HG02885 (cell line): ENCODE results near the gene LRRC25.

Experiments used
- ATAC-seq: cut with Tn5 transposase; IDR thresholded peaks from one replicate; pipeline ENCODE4 v1.9.1; 2021; ENCODE audit warnings: mild to moderate bottlenecking; ENCODE audit not compliant: unreplicated experiment, poor library complexity

Gene LRRC25

DNA sequence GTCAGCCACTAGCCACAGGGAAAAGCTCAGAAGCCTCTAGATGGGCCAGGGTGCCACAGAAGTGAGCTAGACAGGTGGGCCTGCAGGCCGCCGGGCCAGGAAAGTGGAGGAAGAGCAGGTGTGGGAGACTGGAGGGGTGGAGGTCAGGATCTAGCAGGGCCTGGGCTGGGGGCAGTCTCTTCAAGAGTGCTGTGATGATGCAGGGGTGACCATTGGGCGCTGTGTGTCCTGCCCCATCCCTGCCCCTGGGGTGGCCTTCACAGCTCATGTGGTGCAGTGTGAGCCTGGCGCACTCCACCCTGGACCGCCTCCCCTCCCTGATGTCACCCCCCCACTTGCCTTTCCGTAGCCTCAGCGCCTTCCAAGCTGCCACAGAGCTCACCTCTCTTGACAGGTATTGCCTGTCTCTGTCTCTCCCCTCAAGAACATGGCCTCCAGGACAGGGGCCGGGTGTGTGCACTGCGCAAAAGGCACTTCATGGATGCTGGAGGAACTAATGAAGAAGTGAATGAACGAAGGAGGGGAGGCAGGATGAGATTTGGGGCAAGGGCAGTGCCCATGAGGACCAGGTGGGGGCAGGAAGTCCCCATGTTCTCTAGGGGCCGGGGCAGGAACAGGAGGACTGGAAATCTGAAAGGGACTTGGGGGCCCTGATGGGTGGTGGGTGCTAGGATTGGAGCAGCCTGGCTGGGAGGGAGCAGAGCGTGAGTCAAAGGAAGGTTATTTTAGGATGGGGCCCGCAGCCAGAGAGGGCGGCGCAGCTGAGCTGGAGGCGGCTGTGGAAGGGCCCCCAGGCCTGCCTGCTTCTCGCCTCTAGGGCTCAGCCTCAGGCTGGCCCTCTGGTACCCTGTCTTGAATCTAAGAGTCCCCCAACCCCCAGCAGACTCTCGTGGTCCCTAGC lies 28.3 kb upstream of the LRRC25 start:
- no peak for ATAC-seq

DNA sequence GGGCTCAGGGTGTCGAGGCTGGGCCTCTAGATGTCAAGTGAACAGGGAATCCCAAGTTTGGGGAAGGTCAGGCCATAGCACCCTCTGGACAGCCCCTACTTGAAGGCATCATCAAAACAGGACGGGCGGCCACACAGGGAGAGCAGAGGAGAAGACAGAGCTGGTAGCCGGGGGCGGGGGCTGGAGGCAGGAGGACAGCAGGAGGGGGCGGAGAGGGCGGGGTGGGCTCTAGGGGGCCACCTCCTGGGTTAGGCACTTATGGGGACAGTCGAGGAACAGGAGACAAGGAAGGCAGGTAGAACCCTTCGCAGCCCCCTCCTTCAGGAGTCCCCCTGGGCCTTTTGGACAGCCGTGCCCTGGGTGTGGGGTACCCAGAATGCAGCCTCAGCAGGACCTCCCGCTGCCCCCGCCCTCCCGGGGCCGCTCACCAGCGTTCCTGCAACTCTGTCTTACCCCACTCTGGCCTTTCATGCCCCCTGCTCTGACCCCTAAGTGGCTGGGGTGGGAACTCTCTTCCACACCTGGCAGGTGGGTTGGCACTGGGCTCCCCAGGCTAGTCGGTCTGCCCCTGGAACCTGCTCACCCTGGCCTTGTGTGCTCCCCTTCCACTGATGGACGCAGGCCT lies 27.6 kb upstream of the LRRC25 start:
- no peak for ATAC-seq

DNA sequence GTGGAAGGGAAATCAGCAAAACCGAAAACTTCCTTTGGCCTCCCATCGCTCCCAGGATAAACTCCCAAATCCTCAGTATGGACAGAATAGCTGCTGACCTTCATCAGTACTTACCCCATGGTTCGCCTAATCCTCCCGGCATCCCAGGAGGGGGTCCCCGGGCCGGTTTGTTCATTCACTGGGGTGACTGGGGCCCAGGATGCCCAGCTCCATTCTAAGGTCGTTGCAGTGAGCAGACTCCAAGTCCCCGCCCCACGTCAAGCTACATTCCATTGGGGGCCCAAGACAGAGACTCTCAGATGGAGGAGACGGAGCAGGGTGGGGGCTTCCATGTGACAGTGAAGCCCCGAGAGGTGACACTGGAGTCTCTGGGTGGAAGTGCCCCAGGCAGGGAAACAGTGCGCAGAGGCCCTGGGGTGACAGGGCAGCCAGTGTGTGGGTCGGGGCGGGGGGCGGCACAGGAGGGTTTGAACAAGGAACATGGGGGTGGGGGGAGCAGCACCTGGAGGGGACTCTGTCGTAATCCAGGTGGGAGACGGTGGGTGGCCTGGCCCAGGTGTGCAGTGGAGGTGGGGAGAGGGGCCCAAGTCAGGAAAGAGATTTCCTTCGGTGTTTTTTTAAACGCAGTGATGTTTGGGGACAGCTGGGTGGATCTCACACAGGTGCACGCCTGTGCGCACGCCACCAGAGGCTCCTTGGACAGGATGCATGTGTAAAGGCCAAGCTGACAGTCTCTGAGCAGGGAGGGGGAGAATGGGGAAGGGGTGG lies 26.9 kb upstream of the LRRC25 start:
- no peak for ATAC-seq

DNA sequence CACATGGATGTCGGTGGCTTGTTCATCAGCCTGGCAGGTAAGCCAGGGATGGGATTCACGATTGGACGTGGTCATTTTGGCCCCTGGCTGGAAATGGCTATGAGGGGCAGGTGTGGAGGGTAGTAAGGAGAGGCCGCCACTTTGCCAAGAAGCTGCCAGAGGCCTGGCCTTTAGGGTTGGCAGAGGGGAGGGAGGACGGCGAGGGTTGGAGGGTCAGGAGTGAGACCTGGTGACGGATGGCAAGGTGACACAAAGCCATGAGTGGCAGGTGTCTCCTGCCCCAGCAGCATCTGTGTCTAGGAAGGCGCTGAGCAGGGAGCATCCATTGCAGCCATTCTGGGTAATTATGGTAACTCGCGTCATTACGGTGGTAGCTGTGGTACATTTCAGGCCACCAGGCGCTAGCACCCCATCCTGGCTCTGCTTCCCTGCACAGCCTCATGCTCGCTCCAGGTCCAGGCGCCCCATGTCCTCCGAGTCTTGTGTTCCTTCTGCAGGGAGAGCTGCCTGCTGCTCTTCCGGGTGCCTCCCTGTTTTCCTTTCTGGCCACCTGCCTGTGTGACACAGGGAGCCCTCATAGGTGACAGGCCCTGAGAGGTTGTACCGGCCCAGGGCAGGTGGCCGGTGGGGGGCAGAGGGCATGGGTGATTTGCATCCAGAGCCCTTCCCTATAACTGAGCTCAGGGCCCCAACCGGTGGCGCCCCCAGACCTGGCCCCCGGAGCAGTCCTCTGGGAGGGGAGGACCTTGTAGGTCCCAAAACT lies 26.0 kb upstream of the LRRC25 start:
- ATAC-seq = no peak

DNA sequence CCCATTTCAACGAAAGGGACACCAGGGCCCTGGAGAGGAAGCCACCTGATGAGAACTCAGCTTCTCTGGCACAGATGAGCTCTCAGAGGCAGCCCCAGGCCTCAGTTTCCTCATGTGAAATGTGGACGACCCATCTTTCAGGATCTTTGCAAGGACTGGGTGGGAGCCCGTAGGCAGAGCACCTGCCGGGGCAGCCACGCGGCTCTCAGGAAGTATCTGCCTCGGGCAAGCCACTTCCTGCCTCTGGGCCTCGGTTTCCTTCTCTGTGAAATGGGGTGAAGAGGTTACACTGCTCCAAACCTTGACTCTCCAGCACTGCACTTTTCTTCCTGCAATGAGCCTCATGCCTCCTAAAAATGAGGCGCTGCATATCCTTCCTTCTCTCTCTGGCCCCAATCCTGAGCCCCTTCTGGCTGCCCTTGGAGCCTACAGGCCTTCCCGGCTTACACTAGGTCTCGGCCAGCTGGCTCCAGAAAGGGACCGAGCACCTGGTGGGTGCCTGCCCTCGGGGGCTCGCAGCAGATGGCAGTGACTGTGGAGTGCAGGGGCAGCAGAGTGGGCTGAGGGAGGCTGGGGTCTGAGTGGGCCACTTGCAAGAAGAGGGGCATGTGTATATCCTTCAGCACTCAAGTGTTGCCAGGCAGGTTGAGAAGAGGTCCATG lies 25.2 kb upstream of the LRRC25 start:
- ATAC-seq = no peak

DNA sequence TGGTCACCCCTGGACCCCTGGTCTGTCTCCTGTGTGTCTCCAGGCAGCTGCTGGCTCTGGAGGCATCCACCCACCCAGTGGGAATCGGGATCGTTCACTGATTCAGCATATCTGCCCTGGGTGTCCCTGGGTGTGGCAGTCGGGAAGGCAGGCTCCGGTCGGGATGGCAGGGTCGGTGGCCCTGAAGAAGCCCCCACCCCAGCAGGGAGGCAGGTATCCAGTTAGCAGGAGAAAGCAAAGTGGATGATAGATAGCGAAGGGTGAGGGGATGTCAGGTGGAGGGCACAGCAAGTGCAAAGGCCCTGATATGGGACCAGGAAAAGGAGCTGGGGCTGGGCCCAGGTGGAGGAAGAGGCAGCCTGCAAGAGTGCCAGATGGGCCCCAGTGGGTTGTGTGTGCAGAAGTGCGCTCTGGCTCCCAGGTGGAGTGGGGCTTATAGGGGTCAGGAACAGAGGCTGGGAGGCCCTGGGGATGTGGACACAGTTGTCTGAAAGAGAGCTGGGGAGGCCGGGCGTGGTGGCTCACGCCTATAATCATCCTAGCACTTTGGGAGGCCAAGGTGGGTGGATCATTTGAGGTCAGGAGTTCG lies 24.0 kb upstream of the LRRC25 start:
- no peak for ATAC-seq

DNA sequence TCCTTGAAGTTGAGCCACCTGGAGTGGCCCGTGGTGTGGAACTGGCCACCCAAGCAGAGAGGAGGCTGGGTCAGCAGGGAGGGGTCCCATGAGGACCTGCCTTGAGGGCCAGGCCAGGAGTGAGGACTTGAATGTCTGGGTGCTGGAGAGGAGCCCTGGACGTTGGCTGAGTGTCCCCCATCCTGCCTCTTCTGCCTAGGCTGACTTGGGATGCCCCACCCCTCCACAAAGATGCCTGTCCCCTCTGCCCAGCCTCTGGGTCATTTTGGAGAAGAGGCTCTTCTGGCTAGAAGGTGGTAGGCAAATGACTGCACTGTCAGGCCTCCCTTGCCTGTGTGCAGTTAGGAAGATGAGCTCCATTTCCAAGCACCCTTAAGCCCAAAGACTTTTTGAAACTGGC lies 23.5 kb upstream of the LRRC25 start:
- ATAC-seq = no peak

DNA sequence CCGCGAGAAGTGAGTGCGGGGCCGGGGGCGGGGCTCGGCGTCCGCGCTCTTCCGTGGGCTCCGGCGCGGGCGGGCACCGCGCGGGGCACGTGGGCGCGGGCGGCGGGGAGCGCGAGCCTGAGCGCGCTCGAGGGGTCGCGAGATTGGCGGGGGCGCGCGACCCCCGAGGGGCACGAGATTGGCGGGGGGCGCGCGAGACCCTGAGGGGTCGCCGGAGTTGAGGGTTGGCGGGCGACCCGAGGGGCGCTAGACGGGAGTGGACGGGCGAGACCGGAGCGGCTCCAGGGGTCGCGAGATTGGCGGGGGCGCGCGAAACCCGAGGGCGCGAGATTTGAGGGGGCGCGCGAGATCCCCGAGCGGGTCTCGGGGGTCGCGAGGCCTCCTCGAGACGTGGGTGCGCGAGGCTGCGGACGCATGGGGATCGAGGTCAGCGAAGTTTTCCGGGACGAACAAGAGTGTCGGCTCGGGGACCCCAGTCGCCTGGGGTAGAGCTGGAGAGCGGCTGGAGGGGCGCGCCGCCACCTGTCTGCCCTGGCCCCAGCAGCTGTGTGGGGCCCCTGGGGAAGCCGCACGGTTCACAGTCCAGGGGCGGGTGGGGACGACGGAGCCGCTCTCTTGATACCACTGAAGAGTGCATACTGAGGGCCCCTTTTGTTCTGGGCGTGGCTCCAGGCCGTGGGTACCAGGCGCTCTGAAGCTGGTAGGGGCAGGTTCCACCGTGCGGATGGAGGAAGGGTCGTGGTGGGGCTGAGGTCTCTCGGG lies 22.5 kb upstream of the LRRC25 start:
- ATAC-seq = peak; percentile 8

DNA sequence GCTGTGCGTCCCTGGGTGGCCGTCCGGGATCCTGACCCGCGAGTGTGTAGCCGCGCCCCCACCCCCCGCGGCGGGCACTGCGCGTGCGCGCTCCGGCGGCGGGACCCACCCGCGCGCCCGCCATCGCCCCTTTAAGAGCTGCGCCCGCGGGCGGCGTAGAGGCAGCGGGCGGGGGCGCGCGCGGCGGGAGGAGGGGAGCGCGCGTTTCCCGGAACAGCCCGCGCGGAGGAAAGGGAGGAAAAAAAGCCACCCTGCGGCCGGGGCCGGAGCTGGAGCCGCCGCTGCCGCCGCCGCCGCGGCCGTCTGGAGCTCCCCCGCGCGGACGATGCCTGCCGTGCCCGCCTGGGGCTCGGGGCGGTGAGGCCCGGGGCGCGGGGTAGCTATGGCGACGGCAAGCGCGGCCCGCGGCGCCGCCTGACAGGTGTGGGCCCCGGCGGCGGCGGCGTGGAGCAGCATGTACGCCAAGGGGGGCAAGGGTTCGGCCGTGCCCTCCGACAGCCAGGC lies 21.8 kb upstream of the LRRC25 start, which contains the start of gene SSBP4:
Gene SSBP4, plus strand, starts transcription at position 204 of the 504 bp plus-strand sequence. Its CDS starts 251 bp downstream, at position 455.
- ATAC-seq = peak; percentile 49

DNA sequence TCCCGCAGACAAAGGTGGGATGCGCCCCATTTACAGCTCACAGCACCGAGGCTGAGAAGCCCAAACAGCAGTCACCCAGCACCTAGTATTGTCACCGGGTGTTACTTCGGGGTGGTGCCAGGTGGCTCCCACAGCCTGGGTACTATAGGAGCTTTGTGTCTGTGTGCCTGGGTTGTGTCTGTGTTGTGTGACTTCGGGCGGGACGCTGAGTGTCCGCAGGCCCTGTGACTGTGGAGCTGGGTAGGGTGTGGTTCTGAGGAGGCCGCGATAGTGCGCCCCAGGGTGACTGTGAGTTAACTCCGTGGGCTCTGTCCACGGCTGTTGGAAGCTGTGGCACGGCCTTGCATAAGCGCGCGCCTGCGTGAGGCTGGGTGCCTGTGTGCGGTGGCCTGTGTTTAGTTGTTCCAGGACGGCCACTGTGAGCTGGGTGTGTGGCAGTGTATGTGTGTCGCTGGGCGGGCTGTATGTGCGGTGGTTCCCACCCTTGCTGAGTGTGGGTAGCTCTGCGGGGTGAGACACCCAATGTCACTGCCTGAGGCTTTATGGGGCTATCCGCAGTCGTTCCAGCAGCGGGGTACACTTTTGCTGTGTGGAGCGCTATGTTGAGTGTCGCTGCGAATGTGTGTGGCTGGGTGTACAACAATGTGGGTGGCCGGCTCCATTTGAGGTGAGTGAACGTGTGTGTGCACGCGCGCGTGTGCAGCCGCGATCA lies 21.2 kb upstream of the LRRC25 start:
- peak; percentile 3 for ATAC-seq

DNA sequence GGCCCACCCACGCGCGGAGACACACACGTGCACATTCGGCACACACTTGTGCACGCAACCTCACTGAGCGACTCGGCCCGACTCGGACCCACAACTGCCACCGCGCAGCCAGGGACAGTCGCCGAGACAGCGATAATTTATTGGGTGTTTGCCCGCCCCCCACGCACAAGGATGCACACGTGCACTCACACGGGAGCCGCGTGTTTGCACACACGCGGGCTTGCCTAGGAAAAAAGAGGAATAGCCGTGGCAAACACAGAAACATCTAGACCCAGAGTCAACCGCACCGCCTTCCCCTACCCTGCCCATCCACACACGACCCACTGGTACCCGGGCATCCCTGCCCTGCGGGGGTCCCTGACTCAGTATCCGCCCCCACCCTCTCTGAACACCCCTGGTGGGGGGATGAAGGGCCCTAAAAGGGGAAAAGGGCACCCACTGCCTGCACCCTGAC lies 20.6 kb upstream of the LRRC25 start:
- no peak for ATAC-seq

DNA sequence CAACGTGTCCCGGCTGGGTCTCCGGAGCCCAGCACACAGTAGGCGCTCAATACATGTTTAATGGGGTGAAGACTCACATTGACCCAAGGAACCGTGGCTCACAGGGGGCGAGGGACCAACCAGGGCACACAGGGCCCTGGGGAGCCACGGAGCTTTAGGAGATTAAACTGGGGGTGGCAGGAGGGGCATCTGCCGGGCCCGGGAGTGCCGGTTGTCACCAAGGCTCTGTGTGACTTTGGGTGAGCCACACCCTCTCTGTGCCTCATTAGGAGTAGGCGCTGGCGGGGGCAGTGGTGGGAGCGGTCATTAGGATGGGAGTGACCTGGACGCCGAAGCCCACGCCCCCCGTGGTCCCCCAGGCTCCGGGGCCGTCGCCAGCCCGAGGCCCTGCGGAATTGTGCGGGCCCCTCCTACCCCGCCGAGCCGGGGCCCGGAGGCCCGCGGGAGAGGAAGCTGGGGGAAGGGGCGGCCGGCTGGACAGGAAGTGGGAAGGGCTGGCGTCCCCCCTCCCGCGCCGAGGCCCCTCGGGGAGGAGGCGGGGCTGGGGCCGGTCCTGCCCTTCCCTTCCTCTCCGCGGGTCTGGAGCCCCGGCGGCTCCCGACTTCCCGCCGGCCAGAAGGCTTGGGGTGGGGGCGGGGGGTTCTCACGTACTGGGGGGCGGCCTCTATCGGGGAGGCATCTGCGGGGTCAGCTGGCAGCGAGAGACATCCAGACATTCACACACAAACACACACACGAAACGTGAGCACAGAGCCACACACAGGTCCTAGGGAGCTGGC lies 20.0 kb upstream of the LRRC25 start:
- ATAC-seq = no peak

DNA sequence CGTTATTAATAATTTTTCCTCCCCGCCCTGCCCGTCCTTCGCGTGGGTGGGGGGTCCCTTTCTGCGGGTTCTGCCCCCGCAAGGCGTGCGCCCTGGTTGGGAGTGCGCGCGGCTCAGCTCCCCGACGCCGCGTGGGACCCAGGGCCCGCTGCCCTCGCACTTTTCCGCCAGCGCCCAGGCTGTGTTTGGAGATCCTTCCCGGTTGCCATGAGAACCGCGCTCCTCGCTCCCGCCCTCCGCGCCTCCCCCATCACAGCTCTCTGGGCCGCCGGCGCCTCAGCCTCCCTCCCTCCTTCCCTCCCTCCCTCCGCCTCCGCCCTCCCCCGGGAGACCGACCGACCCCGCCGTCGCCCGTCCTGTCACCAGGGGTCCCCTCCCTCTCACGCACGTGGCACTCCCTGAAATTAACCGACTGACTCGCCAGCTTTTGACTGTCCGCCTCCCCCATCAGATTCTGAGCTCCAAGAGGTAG lies 19.4 kb upstream of the LRRC25 start:
- ATAC-seq = no peak

DNA sequence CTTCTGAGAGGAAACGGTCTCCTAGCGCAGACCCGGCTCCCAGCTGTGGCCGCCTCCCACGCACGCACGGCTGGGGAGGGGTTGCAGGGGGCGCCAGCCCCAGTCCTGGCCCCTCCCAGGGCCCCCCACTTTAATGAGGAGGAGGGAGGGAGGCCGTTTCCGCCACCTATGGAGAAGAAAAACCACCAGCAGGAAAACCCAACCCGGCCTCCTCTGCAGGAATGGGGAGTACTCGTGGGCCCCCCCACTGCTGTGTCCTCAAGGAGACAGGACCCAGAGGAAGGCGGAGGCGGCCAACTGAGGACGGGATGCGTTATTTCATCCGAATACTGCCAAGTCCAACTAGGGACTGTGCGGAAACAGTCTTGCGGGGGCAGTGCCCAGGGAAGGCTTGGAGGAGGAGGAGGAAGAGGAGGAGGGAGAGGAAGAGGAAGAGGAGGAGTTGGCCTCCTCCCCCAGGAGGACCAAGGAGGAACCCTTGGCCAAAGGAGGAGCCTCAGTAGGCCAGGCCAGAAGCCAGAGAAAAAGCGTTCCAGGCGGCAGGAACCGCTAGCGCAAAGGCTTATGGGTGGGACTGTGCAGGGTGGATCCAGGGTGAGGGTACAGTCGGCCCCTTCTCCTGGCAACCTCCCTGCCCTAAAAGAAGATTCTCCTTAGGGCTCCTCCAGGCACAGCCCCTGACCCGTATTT lies 17.9 kb upstream of the LRRC25 start:
- no peak for ATAC-seq

DNA sequence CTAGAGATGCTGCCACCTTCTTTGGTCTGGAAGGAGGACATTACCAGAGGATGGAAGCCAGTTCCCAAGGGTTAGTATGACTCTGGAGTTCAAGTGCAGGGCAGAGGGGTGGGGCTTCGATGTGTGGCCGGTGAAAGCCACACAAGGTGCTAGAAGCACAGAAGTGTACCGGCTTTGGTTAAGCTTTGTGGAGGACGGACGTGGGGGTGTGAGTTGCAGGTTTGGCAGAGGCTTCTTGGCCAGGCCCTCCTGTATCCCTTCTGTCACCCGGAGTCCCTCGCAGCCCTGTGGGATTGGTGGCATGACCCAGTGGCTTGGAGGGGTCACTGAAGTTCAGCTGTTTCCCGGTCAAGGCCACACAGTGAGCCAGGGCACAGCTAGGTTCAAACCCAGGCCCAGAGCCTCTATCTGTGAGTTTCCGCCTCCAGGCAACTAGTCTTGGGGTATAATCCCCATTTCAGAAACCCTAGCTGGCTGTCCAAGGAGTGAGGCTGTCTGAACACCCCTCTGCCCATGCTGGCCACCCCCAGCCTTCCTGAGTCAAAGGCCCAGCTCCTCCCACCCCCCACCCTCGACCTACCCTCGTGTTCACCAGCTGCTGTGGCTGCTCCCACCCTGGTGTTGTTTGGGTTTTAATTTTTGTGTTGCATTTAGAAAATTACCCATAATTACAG lies 17.2 kb upstream of the LRRC25 start:
- no peak for ATAC-seq
